Mucosa of rectum (tissue), 2 donors: Measurements from ENCODE around the gene ATE1.
"Not testable (repeated sequence)": the region's sequence is repeated elsewhere in the genome, so short reads cannot be mapped to it uniquely, and the experiment has no call there.

ENCODE experiments used
- H3K27ac ChIP-seq, 2 donors: one replicate each; pipeline ENCODE4 v1.7.0; 2013; ENCODE audit warnings: inconsistent platforms in 2 of 2, low read depth in 2 of 2, low read length in 2 of 2
- H3K27me3 ChIP-seq, 2 donors: one replicate each; pipeline ENCODE4 v1.7.0; 2013; ENCODE audit warnings: low read length in 2 of 2; ENCODE audit not compliant: control insufficient read depth in 2 of 2, insufficient read depth in 2 of 2
- H3K36me3 ChIP-seq, 2 donors: one replicate each; pipeline ENCODE4 v1.7.0; 2013; ENCODE audit warnings: low read length in 2 of 2; ENCODE audit not compliant: control insufficient read depth in 2 of 2, insufficient read depth in 2 of 2
- H3K4me1 ChIP-seq, 2 donors: one replicate each; pipeline ENCODE4 v1.7.0; 2013; ENCODE audit warnings: low read length in 2 of 2, mild to moderate bottlenecking in 1 of 2; ENCODE audit not compliant: control insufficient read depth in 2 of 2, insufficient read depth in 2 of 2
- H3K4me3 ChIP-seq, 2 donors: one replicate each; pipeline ENCODE4 v1.7.0; 2013; ENCODE audit warnings: low read length in 2 of 2
- H3K9ac ChIP-seq, 2 donors: one replicate each; pipeline ENCODE4 v1.7.0; 2013; ENCODE audit warnings: low read length in 2 of 2, low read depth in 1 of 2, mild to moderate bottlenecking in 1 of 2
- H3K9me3 ChIP-seq, 2 donors: one replicate each; pipeline ENCODE4 v1.7.0; 2013; ENCODE audit warnings: low read length in 2 of 2; ENCODE audit not compliant: control insufficient read depth in 2 of 2
- donor health status: healthy.
- donor health status: Normal muscosa, but diverticular disease.

The ATE1 gene

DNA sequence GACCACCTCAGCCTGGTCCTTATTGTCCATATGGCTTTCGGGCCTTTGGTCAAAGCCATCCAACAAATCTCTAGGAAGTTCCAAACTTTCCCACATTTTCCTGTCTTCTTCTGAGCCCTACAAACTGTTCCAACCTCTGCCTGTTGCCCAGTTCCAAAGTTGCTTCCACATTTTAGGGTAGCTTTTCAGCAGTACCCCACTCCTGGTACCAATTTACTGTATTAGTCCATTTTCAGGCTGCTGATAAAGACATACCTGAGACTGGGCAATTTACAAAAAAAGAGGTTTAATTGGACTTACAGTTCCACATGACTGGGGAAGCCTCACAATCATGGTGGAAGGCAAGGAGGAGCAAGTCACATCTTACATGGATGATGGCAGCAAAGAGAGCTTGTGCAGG, 170.6 kb downstream of the ATE1 start:
- not testable (repeated sequence) for H3K9ac ChIP-seq, H3K27ac ChIP-seq, H3K4me1 ChIP-seq, H3K27me3 ChIP-seq, H3K4me3 ChIP-seq
- peaks cover 5 to 14% of the 10 kb centered on the region in 2 donors for H3K9me3 ChIP-seq
- H3K36me3 ChIP-seq, result peaks cover 10 to 15% of the 10 kb centered on the region in 2 donors

DNA sequence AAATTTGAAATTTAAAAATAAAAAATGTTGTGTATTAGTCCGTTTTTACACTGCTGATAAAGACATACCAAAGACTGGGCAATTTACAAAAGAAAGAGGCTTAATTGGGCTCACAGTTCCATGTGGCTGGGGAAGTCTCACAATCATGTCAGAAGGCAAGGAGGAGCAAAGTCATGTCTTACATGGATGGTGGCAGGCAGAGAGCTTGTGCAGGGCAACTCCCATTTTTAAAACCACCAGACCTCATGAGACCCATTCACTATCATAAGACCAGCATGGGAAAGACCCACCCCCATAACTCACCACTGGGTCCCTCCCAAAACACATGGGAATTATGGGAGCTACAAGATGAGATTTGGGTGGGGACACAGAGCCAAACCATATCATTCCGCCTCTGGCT, 172.3 kb downstream of the ATE1 start:
- H3K9me3 ChIP-seq, result peaks cover 5 to 13% of the 10 kb centered on the region in 2 donors

DNA sequence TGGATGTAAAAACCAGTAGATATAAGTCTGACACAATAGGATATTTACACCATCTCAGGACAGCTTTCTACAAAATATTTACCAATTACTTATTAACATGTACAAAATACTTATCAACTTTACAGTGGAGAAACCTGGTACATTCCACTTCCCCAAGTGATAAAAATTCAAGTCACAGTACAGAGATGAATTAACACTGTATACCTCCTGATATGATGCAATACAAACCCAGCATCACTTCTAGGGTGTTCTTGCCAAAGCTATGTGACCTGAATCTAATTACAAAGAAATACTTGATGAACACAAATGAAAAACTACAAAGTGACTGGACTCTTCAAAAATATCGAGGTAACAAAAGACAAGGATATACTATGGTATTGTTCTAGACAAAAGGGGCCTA, 173.2 kb downstream of the ATE1 start:
- H3K4me1 ChIP-seq, result no peaks in the 10 kb centered on the region
- peaks cover under 1 to 8% of the 10 kb centered on the region in 2 donors for H3K36me3 ChIP-seq
- H3K4me3 ChIP-seq, result no peak overlapping the region
- H3K27me3 ChIP-seq, result no peaks in the 10 kb centered on the region
- H3K9ac ChIP-seq, result no peak overlapping the region
- H3K9me3 ChIP-seq, result peaks cover 0 to 5% of the 10 kb centered on the region in 2 donors
- H3K27ac ChIP-seq, result no peak overlapping the region

More for the DNA sequence above, 172.3 kb downstream of the ATE1 start:
- H3K4me3 ChIP-seq, H3K27ac ChIP-seq, H3K4me1 ChIP-seq, H3K9ac ChIP-seq, H3K27me3 ChIP-seq: not testable (repeated sequence)
- H3K36me3 ChIP-seq, result peaks cover 5 to 14% of the 10 kb centered on the region in 2 donors

DNA sequence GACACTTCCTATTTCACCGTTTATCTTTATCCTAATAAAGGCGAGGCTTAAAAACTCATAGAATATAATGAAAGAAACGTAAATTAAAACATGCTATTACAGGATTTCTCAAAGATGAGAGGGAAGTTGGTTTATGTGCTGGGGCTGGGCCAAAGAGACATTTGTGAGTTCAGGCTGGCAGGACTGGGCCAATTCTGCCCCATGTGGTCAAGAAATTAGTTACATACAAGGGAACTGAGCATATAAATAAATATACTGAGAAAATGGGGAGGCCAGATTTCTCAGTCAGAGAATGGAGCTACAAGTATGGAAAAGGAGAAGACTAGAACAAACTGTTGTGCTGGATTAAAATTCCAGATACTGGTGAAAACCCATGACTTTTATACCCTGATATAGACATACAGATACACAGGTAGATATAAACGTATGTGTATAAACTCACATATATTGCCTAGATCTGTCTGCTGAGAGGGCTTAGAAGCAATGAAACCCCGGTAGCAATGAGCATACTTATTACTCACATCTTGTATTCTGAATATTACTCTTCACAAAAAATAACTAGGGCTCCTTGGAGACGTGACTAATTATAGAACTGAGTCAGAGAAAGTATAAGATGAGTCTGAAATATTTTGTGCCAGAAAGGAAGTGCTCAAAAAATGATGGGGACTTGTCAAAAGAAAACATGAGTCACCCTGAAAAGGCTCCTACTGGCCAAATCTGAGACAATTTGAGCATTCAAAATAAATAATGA, 173.9 kb downstream of the ATE1 start:
- Histone ChIP-seq H3K9ac (no peak overlapping the region), H3K9me3 (peaks cover 0 to 4% of the 10 kb centered on the region in 2 donors), H3K4me1 (no peaks in the 10 kb centered on the region), H3K36me3 (peaks cover 0 to 6% of the 10 kb centered on the region in 2 donors), H3K27ac (no peak overlapping the region), H3K27me3 (no peaks in the 10 kb centered on the region), H3K4me3 (no peak overlapping the region)

DNA sequence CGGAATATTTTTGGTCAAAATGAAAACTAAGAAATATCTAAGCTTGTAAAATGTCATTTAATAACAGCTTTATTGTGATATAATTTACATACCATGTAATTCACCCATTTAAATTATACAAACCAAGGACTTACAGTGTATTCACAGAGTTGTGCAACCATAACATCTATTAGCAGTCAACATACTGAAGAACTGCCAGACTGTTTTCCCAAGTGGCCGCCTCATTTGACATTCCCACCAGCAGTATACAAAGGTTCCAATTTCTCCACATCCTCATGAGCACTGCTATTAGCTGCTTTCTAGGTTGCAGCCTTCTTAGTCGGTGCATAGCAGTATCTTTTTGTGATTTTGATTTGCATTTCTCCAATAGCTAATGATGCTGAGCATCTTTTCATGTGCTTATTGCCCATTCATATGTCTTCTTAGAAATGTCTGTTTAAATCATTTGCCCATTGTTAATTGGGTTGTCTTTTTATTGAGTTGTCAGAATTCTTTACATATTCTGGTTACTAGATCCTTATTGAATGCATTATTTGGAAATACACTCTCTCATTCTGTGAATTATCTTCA, 176.6 kb downstream of the ATE1 start:
- Histone ChIP-seq H3K4me1 (no peaks in the 10 kb centered on the region), H3K27me3 (no peaks in the 10 kb centered on the region), H3K9me3 (no peaks in the 10 kb centered on the region), H3K9ac (no peak overlapping the region), H3K4me3 (no peak overlapping the region), H3K27ac (no peak overlapping the region), H3K36me3 (peaks cover 0 to 2% of the 10 kb centered on the region in 2 donors)

DNA sequence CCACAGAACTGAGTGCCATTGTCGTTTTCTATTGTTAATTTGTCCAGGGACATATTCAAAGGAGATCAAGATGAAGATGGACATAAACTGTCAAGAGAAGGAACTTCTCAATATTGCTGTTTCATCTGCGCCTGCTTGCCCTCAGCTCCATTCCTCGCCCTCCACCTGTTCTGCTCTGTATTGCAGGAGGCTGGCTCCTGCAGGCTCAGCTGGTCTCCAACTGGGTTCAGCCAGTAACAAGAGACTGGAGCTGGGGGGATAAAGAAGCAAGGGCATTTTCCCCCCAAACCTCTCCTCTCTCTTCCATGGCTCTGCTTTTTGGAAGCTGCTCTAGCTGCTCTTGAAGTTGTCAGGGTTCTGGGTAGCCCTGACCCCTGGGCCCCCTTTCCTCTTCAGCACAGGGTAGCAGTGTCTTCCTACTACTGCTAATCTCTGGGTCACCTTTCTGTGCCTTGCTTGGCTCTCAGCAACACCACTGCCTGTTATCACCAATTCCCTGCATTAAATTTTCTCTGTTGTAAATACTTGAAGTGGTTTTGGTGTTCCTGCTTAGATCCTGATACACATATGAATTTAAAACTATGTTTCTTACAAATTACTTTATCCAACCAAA, 180.6 kb downstream of the ATE1 start:
- Histone ChIP-seq H3K9ac (no peak overlapping the region), H3K4me3 (no peak overlapping the region), H3K27me3 (no peaks in the 10 kb centered on the region), H3K4me1 (no peaks in the 10 kb centered on the region), H3K27ac (no peak overlapping the region), H3K9me3 (no peaks in the 10 kb centered on the region), H3K36me3 (peaks cover 6 to 10% of the 10 kb centered on the region in 2 donors)

DNA sequence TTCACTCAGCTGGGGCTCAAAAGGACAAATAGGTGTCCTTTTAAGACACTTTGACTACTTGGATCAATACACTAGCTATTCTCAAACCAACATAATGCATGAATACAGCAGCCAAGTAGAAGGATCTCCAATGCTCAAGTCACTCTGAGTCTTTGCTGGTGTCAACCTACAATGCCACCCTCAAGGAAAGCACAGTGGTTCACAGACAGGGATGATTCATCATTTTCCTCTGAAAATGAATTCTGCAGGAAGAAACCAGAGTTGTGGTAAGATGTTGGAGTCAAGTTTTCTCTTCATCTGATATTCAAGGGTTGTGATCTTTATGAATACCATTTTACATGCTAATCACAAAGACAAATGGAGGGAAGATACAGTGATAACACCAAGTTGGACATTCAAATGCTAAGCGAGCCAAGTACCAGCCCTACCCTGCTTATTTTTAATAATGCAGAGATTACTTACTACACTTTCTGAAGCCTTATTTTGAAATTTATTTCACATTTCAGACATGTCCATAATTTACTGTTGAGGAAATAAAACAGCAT, 186.5 kb downstream of the ATE1 start:
- Histone ChIP-seq H3K4me1 (no peaks in the 10 kb centered on the region), H3K9ac (no peak overlapping the region), H3K27ac (no peak overlapping the region), H3K36me3 (peaks cover 6 to 10% of the 10 kb centered on the region in 2 donors), H3K4me3 (no peak overlapping the region), H3K27me3 (no peaks in the 10 kb centered on the region), H3K9me3 (no peaks in the 10 kb centered on the region)

DNA sequence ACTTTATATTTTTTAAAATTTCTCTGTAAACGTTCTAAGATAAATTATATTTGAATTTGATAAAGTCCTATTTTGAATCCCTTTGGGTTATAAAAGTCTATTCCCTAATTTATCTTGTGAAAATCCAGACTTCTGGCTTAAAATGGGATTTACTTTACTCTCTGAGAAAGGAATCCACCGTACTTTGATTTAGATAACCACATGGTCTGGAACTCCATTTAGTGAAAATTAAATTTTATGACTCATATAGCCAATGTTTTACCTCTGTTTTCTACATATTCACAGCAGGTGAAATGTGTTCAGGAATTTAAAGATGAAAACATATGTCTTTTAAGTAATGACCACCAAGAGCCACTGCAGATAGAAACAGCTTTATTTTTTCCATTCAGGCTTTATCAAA, 187.8 kb downstream of the ATE1 start:
- H3K9ac ChIP-seq, result no peak overlapping the region
- no peak overlapping the region for H3K27ac ChIP-seq
- H3K4me3 ChIP-seq, result no peak overlapping the region
- H3K27me3 ChIP-seq, result no peaks in the 10 kb centered on the region
- H3K9me3 ChIP-seq, result no peaks in the 10 kb centered on the region
- H3K36me3 ChIP-seq, result peaks cover 6 to 10% of the 10 kb centered on the region in 2 donors
- H3K4me1 ChIP-seq, result no peaks in the 10 kb centered on the region

DNA sequence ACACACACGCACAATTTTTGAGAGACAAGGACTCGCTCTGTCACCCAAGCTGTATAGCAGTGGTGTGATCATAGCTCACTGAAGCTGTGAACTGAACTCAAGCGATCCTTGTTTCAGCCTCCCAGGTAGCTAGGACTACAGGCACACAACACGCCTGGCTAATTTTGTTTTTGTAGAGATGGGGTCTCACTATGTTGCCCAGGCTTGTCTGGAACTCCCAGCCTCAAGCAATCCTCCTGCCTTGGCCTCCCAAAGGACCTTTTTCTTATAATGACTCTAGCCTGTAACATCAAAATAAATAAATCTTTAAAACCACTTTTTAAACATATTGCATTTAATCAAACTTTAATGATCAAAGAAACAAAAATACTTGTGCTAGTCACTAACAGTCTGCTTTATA, 188.7 kb downstream of the ATE1 start:
- no peak overlapping the region for H3K9ac ChIP-seq
- peaks cover 0 to 6% of the 10 kb centered on the region in 2 donors for H3K27me3 ChIP-seq
- no peak overlapping the region for H3K27ac ChIP-seq
- H3K36me3 ChIP-seq, result peaks cover 6 to 10% of the 10 kb centered on the region in 2 donors
- H3K4me3 ChIP-seq, result no peak overlapping the region
- no peaks in the 10 kb centered on the region for H3K9me3 ChIP-seq
- no peaks in the 10 kb centered on the region for H3K4me1 ChIP-seq
